HG03378 (cell line): ENCODE results near the gene OSBPL8.
A peak's percentile ranks its signal among the peaks of the same experiment; 100 is the strongest.

Experiments
- ATAC-seq: cut with Tn5 transposase; IDR thresholded peaks from one replicate; pipeline ENCODE4 v1.9.1; 2021; ENCODE audit warnings: mild to moderate bottlenecking, moderate library complexity; ENCODE audit not compliant: unreplicated experiment

The OSBPL8 gene

DNA sequence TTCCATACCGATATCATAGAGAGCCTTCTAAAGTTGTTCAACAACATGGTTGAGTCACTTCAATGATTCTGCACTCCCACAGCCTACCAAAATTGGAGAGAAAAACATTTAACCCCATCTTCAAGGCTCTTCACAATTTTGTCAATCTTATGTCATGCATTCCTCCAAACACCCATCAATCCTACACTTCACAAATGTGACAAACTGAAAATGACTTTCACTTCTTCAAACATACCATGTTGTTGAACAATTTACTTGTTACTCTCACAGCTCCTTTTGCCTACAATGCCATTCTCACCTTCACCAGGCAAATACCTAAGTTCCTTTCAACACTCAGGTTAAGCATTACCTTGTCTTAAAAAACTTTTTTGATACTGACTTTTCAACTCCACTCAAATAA is 88.0 kb downstream of the OSBPL8 start:
- no peak for ATAC-seq

DNA sequence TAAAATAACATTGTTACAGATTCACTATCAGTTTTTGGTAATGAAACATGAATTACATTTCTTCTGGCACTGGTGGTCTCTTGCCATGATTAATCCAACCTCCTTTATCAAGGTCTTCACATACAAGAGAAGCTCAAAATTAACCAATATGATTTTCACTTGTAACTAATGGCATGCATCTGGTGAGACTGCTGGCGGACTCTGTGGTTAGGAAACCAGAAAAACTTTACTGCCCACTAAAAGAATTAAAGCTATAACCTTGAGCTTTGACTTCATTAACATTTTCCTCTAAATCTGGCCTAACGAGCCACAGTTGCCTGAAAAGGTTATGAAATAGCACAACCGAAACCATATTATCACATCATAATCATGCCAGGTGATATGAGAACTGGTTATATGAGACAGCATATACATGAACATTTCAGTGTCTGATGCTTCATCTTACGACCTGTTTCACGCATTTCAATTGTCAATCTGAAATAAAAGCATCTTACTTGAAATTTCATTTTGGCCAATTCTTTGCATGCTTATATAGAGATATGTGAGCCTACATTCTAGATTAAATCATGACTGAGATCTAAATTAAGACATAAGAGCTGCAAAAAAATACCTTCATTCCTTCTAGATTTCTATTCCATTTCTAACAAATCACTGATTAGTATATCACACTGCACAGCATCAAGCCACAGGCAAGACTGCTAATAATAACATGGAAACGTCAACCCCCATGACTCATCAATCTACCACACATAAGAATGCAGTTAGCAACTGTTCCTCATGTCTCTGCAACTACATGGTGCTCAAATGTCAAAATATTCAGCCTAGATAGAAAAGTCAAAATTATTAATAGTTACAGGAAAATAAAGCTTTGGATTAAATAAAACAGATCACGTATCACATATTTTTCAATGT is 89.3 kb downstream of the OSBPL8 start:
- ATAC-seq: peak; percentile 97

DNA sequence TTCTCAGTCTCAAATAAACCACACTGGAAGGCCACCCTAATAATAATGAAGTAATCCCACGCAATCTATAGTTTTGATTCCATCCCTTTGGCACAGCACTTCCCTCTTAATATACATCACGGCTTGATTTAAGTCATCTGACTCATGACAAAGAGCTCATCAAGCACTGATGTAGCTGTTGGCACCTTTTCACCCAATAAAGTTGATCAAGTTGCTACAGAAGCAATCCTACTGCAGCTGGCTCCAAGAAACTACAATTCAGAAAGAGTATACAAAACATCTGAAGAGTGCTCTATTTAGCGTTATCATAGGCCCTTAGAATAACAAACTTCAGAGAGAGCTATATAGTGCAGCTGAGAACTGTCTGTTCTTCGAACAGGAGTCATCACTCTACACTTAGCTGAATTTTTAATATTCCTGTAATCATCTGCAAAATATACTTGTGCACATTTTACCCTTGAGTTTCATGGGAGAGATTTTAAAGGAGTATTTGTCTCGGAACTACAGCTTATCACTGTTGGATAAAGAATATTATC is 94.9 kb downstream of the OSBPL8 start:
- no peak for ATAC-seq

DNA sequence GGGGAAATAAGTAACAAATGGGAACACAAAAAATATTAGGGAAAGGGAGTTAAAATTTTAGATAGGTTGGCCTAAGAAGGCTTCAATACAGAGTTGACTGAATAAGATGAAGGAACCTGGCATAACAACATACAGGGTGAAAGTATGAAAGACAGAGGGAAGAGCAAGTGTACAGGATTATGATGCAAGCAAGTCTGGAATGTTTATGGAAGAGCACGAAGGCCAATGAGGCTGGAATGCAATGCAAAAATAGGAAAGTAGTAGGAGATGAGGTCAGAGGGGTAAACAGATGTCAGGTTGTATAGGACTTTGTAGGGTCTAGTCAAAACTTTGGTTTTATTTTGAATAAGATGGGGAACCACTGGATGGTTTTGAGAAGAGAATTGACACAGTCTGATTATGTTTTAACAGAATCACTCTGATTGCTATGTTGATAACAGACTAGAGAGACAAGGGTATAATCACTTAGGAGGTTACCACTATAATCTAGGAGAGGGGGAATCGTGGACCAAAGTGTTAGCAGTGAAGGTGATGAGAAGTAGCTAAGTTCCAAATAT is 96.8 kb downstream of the OSBPL8 start:
- no peak for ATAC-seq

DNA sequence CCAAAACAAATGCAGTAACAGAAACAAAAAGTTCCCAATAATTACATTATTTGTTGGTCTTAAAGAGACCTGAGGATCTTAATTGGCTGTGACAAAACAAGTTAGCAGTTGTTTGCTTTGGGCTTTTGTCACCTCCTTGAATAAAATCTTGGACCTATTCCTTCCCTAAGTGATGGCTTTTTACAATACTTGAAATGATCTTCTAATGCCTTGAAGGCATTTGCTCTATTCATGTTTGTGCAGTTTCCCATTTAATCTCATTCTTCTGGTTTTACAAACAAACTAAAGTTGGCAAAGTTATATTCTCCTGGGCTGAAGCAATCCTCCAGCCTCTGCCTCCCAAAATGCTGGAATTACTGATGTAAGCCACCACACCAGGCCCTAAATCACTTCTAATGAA is 98.8 kb downstream of the OSBPL8 start:
- ATAC-seq: no peak

DNA sequence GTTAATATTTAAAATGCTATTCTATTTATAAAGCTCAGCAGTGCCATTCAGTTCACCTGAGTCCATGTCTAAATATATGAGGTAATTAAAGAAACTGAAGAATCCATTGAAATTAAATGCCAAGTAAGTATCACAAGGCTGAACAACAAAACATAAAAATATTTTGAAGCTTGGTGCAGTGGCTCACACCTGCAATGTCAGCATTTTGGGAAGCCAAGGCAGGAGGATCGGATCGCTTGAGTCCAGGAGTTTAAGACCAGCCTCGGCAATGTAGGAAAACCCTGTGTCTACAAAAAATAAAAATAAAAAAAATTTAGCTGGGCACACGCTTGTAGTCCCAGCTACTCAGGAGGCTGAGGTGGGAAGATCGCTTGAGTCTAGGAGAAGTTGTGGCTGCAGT is 101.8 kb downstream of the OSBPL8 start:
- no peak for ATAC-seq

DNA sequence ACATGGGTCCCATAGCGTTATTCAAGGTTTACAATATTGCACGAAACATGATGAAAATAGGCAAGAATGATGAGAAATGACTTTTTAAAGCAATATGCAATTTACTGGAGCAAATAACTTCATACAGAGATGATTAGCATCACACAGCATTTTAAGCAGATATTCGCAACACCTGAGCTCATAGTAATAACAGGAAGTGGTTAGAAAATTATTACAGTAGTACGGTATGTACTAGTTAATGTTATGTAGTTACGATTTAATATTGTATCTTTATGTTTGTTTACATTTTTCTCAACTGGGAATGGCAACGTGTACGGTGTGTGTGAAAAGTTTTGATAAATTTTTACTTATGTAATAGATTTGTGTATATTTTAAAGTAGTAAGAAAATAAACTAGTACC is 102.6 kb downstream of the OSBPL8 start:
- ATAC-seq: no peak

DNA sequence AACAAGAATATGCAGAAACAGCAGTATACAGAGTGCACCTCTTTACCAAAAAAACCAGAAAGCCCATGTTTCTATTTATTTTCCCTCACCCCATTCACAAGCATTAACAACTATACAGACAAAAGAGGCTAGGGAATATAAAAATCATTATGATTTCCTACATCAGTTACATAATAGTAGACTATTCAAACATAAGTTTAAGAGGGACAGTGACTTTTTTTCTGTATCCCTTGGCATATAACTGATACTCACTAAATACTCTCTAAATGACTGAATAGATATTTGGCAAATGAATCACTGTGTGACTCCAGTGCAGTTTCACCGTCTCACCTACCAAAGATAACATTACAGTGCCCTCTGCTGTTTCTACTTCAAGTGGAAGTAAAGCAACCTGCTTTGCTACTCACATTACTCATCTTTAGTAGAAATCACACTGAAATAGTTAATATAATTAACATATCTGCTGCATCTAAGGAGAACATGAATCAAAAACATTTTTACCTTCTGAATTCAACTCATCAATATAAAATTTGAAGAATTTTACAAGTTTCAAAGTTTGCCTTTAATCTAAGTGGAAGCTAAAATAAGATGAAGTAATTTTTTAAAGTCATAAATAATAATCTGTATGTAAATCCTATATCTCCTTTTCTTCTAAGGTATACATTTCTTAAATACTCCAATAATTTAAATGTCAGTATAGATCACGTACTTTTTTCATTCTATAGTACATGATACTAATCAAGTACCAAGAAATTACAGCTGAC is 103.8 kb downstream of the OSBPL8 start:
- peak; percentile 97 for ATAC-seq

DNA sequence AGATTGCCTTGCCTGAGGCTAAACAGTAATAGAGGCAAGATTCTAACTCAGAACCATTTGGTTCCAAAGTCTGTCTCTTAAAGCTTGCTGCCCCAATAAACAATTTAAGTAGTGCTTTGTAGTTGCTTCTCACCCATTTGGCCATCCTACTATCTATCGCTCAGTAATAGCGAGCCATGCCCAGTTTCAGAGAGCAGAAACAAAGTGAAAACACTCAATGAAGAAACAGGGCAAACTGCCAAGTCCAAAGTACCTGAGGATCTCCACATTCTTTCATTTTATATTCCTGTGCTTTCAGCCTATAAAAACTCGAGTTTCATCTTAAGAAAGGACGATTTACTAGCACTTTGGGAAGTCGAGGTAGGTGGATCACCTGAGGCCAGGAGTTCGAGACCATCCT is 108.0 kb downstream of the OSBPL8 start:
- no peak for ATAC-seq

DNA sequence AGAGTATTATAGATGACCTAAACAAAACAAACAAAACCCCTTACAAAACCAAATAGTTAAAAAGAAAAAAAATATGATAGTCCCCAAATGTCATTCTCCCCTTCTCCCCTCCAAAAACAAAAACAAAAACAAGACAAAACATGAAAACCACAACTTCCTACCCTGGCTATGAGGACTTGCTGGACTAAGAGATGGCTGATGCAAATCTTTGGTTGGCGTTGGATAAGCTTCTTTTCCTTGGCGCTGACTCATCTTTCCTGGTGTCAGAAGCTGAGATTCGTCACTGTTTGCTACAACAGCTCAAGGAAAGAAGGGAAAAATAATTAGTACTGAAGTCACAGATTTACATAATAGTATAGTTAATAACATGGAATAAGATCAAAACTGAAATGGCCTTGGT is 108.9 kb downstream of the OSBPL8 start:
- no peak for ATAC-seq

DNA sequence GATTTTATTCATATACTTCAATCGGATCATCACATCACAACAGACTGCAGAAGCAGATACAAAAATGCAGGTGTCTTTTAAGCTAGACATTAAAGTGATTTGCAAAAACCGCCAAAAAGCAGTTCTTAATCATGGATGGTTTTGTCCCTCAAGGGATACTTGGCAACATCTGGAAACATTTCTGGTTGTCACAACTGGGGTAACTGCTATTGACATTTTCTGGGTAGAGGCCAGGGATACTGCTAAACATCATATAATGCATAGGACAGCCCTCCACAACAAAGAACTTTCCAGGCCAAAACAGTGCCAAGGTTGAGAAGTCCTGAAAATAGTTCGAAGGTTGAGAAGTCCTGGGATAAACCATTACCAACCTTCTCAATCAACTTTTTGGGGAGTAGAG is 109.6 kb downstream of the OSBPL8 start:
- no peak for ATAC-seq

DNA sequence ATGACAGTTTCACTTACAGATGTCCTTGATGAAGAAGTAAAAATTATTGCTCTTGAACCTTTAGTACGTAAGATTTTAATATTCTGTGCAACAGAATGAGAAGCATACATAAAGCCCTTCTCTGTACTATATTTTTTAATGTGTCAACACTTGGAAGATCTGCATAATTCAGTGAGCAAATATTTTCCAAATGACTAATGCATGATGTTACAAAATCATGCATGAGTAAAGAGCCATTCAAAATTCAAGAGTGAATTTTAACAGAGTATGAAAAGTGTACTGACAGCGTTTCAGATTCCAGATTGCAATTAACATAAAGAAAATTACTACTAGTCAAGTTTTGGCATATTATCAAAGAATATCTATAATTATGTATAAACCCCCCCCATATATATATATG is 110.0 kb downstream of the OSBPL8 start:
- ATAC-seq: no peak

DNA sequence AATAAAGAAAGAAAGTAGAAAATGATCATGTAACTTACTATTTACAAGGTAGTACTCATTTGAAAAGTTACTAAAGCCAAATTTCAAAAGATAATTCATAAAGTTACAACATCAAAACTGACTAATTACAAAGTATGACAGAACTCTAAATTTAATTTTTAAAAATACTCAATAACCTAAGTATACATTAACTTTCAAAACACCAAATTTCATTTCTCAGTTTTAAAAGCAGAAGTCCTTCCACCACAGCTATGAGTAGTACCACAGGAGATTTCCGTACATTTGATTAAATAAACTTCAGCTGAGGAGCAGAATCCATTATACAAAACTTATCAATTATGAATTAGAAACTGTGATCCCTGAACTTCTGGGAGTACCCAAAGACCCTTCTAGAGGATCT is 110.6 kb downstream of the OSBPL8 start:
- ATAC-seq: no peak

DNA sequence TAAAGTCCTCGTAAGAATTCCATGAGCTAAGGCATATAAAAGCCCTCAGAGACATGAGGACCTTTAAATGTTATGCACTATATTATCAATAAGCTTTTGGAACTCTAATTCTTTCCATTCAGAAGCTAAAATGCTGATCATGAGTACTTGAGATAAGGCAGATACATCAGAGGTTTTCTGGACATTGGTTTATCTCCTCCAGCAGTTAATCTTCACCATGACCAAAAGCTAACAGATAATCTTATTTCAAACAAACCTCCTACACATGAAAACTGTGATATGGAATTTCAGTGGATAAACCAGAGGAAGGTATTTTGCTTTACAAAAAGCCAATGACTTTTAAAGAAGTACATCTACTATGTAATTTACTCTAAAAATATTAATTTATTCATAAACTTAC is 113.5 kb downstream of the OSBPL8 start:
- ATAC-seq: no peak

DNA sequence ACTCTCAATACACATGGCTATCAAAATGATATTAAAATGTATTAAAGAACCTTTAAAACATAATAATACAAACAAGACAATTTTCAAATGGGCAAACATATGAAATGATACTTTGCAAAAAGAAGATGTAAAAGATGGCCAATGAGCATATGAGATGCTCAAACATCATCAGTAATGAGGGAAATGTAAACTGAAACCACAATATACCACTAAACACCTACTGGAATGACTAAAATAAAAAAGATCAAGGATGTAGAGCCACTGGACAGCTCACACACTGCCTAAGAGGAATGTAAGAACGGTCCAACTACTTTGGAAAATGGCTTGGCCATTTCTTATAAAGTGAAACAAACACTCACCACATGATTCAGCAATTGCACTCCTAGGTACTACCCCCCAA is 114.1 kb downstream of the OSBPL8 start:
- peak; percentile 50 for ATAC-seq

DNA sequence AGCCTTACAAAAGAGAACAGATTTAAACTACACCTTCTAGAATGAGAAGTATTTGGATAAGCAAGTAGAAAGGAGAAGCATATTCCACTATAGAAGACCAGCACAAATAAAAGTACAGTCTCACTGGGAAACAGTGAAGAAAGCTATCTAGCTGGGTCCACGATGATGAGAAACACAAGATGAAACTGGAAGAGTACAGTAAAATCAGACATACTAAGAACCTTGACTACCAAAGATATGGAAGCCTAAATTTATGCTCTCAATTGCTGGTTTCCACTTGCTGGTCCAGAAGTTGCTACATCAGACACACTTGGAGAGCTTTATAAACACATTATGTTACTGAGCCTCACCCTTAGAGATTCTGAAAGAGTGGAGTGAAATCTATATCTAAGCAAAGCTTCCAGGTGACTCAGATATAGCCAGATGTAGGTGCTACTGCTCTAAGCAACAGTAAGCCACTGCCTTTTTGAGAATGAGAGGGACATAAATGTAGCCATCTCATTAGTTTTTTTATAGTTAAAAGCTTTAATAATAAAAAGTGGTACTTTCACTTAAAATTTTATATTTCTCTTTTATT is 115.1 kb downstream of the OSBPL8 start:
- ATAC-seq: no peak

DNA sequence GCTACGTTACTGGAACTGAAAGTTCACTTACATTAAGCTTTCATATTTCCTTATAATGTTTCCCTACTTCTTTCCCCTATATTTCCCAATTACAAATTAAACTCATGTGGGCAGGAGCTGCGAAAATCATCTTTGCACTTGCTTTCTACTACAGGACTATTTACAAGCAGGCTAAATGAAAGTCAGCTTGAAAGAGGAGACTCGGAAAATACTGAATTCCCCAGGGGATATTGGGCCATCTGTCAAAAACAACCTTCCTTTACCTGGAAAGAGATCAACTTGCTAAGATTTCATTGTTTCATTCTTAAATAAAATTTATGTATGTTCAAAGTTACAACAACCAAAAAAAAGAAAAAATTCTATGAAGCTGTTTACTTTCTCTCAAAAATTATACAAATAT is 118.6 kb downstream of the OSBPL8 start:
- no peak for ATAC-seq

DNA sequence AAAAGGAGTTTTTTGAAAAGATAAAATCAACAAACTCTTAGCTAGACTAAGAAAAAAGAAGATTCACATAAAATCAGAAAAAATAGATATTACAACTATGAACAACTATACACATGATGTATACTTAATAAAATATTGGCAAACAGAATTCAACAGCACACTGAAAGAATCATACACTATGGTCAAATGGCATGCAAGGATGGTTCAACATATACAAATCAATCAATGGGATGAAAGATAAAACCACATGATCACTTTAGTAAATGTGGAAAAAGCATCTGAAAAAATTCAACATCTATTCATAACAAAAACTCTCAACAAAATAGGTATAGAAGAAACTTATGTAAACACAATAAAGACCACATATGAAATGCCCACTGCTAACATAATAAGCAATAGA is 126.8 kb downstream of the OSBPL8 start:
- no peak for ATAC-seq

DNA sequence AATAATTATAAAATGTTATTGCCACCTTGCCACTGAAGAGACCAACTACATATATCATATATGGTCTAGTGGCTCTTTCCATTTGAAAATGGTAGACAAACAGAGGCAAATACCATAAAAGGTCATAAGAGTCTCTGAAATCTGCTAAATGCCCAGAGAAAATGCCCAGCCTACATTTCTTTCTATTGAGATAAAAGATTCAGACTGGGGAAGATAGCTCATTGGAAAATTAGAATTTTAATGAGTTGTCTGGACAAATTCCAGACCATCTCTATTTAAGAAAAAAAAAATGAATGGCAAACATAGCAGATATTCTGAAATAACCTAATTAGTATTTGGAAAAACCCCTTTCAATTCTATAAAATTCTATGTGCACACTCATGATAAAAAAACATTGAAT is 131.5 kb downstream of the OSBPL8 start:
- ATAC-seq: no peak

DNA sequence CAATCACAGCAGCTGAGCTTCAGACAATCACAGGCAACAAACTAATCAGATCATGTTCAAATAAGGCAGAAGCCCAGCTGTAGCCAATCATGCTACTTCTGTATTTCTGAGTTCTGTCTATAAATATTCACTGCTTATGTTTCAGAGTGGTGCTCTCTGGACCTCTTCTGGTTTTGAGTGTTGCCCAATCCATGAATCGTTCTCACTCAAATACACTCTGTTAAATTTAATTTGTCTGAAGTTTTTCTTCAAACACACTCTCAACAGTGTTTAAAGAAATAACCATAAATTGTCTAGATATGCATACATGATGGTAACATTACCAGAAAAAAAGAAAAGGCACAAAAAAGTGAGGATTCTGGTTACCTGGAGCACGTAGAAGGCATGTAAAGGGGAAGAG is 133.4 kb downstream of the OSBPL8 start:
- ATAC-seq: no peak

DNA sequence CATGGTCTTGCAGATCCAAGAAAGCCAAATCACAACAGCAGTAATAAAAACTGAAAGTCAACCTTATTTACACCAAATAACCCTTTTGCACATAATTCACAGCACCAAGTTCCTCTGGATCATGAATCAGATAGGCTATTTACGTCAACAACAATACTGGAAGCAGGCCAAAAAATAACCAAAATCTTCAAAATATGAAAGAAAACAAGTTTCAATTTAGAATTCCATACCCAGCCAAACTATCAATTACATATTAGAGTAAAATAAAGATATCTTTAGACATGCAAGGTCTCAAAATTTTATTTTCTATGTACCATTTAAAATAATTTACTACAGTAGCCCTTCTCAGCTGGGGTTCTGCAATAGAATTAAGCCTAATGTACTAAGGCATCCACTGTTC is 134.6 kb downstream of the OSBPL8 start:
- ATAC-seq: no peak
